Stimulated activated CD4-positive, alpha-beta T cell treated with anti-CD3 and anti-CD28 coated beads, Interleukin-15, amount 100 ng/mL, for 48 hours (primary cell): ENCODE data around the gene APMAP.
"Not testable (repeated sequence)": the region's sequence is repeated elsewhere in the genome, so short reads cannot be mapped to it uniquely, and the experiment has no call there.

Experiments used
- DNase-seq, 2 donors: peaks; one replicate each; pipeline ENCODE4 v3.0.0-alpha.2; 2020; ENCODE audit warnings: low read depth in 2 of 2

APMAP gene

DNA sequence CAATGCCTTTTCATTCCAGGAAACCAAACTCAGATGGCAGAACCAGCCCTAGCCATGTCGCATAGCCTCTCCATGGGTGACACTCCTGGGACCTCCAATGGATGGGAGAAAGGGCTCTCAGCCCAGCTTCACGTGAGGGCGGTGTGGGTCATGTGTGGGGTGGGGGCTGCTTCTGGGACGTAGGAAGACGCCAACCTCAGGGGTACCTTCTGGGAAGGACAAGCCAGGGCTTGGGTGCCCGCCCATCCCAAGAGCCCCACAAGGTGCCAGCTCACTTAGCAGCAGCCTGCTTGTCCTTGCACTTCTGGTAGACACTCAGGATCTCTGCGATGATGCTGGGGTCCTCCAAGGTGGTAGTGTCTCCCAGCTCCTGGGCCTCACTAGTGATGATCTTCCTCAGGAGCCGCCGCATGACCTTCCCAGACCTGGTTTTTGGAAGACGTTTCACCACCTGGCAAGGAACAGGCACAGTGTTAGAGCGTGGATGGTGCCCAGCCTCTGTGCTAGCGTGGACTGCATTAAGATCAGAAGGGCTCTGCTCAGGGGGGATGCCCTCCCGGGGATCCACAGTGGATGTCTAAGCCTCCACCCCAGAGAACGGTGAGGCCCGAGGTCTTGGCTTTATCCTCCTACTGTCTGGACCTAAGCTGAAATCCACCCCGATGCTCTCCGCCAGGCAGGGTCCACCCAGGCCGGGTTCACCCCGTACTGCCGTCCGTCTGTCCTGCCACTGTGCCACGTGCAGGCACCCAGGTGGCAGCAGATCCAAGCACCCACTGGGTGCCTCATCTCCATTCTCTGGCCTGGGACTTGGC, 15.1 kb upstream of the APMAP start:
- DNase-seq: no peak

DNA sequence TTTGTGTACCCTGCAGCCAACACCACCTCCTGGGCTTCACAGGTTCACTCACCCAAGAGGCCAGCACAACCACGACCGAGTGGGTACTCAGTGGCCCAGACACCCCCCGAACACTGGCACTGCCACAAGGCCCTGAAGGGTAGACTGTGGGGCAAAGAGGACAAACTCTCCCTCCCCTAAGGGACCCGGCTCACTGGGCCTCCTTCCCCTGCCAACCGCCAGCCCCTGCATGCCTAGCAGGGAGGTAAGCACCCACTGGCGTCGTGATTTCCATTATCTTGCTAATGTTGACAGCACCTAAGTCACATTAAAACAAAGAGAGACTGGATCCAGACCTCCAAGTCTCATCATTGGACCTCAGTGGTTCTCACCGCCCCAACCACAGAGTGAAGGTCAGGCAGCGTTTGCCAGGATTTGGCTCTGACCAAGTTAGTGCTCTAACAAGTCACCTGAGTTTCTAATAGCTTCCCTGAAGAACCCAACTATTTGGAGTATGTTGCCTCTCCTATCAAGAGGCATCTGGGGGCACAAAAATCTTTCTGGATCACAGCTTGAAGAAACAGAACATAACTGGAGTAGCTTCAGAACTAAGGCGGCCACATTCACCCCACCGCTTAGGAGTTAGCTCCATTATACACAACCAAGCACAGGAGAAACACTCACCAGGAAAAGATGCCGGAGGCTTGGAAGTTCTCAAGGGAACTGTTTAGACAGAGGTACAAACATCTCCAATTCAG, 14.0 kb upstream of the APMAP start:
- DNase-seq: no peak

DNA sequence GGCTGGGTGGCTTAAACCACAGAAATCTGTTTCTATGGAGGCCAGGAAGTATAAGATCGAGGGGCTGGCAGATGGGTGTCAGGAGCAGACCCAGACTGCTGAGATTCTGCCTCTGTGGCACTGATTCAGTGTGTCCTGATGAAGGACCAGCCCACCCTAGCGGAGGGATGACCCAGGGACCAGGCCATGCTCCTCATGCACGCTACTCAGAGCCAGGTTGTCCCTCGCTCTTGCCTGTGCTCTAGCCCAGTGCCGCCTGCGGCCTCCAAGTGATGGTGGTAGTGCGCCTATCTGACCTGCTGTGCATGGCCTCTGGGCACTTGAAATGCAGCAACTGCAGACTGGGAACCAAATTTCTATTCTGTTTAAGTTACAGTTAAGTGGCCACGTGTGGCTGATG, 13.1 kb upstream of the APMAP start:
- DNase-seq: no peak

DNA sequence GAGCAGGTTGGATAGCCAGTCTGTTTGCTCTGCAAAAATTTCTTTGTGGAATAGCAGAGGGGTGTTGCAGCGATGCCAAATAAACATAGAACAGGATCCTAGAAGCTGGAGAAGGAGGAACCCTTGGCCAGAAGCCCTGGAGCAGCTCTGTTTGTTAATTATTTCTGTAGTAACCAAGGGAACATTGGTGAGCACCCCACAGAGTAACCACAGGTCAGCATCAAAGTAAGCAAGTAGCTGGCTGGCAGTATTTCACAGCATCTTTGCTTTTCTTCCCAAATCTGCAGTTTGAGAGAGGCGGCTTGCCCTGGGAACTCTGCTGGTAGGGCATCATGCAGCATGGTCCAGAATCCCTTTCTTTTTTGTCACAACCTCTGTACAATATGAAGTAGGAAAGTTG, 12.7 kb upstream of the APMAP start:
- no peak for DNase-seq

DNA sequence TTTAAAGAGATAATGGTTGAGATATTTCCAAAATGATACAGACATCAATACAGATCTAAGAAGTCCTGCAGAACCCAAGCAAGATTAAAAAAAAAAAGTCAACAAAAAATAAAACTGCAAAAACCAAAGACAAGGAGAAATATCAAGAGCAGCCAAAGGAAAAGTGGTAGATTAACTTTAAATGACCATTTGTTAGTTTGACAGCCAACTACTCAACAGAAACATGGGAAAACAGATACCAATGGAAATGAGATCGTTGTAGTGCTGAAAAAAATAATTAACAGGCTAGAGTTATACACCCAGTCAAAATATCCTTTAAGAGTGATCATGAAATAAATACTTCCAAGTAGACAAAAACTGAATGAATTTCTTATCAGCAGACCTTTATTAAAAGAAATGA, 10.5 kb upstream of the APMAP start:
- no peak for DNase-seq

DNA sequence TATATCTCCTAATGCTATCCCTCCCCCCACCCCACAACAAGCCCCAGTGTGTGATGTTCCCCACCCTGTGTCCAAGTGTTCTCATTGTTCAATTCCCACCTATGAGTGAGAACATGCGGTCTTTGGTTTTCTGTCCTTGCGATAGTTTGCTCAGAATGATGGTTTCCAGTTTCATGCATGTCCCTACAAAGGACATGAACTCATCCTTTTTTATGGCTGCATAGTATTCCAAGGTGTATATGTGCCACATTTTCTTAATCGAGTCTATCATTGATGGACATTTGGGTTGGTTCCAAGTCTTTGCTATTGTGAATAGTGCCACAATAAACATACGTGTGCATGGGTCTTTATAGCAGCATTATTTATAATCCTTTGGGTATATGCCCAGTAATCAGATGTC, 8.8 kb upstream of the APMAP start:
- DNase-seq: not testable (repeated sequence)

DNA sequence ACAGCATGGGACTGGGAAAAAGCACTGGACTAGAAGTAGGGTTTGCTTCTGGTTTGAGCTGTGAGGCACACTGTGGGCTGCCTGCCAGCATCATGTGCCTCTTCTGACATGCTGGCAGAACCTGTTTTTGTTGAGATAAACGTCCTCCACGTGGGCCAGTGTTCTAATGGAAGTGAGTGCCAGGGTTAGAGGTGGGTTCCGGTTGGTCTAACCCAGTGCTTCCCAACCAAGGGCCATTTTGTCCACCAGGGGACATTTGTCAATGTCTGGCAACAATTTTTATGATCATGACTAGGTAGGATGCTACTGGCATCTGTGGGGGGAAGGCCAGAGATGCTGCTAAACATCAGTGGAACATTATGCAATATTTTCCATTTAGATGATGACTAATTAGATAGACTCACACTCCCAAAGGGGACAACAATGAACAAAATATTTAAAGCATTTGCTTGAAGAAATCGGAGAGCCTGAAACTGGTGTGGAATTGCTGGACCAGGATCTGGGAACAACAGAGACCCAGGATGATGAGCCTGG, 7.8 kb upstream of the APMAP start:
- no peak for DNase-seq

DNA sequence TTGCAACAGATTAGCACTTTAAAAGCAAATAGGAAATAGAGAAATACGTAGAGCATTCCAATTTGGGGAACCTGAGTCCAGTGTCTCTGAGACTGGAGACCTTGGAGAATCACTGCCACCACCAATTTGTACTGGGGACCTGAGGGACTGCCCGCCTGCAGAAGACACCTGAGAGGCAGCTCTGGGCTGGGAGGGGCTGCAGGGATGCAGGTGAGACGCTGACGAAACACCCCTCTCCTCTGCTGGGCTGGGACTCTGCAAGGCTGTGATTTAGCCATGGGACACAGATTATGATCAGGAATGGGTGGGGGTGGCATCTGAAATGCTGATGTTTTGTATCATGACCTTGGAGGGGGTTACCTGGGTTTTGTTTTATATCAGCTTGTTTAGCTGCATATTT, 7.0 kb upstream of the APMAP start:
- no peak for DNase-seq

DNA sequence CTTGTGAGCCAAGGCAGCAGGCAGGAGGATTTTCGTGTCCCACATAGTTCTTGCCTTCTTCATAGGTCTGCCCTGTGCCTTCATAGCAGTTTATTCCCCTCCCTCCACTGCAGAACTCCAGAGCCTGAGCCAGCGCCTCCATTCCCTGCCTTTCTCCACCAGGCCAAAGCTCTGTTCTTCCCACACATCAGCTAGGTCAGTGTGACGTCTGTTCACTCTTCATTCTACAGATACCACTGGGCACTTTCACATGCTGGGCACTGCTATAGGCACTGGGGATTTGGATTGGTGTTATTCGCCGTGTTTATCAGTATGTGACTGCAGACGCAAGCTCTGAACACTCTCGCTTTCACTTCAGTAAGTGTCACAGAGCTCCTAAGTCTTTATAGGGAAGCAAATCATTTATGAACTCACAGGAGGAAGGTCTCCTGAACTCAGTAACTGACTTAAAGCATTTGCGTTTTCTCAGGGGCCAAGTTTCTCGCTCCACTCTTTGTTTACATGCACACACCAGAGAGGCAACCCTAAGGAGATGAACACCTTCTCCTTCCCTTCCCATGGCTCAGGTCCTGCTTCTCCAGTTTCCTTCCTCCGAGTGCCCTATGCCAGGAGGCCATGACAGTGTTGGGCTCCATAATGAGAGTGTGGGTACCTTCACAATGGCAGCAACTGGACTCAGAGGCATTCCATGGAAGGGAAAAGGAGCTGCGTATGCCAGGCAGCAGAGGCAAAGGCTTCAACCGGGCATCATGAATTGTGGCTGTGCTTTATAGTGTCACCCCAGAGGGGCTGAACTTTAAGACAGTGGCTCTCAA, 6.3 kb upstream of the APMAP start:
- no peak for DNase-seq

DNA sequence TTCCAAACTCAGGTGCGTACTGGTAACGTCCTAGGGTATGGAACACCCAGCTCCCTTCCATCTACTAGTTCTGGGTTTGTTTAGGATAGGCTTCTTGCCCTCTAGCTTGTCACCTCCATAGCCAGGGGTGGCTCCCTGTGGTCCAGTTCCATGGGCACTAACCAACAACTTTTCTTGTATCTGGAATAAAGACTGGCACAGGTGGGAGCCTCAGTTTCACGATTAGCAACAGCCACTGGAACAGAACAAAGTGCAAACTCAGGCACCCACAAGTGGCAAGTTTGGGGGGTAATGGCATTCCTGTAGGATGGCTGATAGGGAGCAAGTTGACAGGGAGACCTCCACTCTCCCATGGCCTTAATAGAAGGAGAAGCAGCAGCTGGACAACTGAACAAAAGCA, 5.6 kb upstream of the APMAP start:
- no peak for DNase-seq

DNA sequence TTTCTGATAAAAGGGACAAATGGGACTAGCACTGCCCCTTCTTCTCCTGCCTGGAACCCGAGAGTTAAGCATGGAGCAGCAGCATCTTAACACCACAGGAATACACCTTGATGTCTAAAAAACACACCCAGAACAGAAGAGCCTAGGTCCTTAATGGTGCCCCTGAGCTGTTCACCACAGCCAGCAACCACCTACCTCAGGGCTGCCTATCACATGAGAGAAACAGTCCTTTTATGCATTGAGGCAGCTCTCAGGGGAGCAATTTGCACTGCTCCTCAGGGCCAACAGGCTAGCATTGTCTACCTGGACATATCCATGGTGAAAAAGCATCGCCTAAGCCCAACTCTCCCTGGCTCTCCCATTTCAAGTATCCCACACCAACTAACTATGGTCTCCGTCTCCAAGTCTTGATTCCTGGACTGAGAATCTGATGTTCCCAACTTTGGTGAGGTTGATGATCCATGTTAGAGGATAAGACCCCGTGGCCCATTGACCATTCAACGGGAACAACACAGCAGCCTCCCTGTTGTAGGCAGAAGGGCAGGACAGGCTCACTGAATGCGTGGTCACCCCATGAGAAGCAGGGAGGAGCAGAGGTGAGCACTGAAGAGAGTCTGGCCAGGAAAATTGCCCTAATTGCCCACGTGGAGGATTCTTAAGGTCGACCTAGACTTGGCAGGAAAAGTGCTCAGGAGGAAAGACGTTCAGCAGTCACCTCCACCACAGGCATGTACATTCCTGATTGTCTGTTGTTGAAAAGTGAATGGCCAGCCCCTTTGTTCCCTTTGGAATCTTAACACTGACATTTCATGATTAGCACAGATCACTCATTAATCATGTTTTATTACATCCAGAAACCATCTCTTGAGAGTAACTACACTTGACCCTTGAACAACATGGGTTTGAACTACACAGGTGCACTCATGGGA, 4.2 kb upstream of the APMAP start:
- no peak for DNase-seq

DNA sequence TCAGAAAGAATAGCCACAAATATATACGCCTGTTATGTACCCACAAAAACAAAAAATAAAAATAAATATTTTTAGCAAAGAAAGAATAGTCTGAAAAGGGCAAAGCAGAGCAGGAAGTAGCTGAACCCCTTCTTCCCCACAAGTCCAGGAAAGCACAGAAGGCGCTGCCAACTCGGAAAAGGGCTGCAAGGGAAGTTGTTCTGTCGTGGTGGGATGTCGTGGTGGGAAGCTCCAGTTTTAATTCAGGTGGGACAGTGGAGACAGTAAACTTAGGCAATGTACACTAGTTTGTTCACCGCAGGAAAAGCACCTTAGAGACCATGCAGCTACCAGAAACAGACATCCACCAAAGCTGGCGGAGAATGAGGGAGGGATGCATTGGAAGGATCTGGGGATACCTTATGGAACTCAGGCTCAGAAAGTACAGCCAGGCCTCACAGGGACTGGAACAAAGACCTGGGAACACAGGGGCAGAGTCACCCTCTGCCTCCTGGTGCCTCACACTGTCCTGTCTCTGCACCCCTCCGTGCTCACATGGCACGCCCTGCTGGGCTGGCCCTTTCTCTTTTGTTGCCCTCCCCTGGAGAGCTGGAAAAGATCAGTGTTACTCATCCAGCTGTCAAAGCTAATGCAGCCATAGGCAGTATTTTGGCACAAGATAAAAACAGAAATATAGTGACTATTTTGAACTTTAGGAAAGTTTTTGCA, 3.3 kb upstream of the APMAP start:
- no peak for DNase-seq

DNA sequence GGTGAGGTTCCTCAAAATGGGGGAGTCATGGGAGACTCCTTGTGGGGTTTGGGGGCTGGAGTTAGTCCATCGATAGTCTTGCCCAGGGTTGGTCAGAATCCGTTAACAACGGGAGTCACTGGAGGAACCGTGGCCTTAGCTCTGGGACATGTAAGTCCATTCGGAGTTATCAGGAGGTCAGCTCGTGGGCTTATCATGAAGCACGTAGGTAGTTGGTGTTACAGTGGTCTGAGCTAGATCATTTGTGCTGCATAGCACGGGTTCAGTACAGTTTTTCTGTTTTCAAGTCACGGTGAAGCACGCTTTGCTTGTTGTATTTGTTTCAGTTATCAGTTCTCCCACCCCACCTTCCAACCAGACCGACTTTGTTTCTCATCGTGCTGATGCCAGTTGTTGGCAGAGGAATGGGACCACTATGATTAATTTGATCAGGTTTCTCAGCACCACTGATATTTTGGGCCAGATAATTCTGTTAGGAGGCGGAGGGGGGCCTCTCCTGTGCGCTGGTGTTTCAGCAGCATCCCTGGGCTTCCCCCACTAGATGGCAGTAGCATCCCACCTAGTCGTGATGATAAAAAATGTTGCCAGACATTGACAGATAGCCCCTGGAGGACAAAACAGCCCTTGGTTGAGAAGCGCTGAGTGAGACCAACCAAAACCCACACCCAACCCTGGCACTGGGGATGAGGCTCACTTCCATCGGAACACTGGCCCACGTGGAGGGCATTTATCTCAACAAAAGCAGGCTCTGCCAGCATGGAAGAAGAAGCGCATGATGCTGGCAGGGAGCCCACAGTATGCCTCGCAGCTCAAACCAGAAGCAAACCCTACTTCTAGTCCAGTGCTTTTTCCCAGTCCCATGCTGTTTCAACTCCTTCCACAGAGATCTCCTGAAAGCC, 2.2 kb upstream of the APMAP start:
- DNase-seq: peak; percentile 59 to 74

DNA sequence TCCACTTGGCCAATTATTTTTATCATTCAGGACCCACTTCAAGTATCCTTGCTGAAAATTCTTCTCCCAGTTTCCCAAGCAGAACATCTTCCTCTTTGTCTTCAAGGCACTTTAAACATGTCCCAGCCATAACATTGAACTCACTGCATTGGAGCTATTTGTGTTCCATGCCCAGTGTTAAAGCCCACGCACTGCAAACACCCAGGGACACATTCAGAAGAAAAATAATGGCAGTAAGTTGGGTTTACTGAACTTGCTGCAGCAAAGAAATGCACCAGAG, 1.6 kb upstream of the APMAP start:
- DNase-seq: no peak

DNA sequence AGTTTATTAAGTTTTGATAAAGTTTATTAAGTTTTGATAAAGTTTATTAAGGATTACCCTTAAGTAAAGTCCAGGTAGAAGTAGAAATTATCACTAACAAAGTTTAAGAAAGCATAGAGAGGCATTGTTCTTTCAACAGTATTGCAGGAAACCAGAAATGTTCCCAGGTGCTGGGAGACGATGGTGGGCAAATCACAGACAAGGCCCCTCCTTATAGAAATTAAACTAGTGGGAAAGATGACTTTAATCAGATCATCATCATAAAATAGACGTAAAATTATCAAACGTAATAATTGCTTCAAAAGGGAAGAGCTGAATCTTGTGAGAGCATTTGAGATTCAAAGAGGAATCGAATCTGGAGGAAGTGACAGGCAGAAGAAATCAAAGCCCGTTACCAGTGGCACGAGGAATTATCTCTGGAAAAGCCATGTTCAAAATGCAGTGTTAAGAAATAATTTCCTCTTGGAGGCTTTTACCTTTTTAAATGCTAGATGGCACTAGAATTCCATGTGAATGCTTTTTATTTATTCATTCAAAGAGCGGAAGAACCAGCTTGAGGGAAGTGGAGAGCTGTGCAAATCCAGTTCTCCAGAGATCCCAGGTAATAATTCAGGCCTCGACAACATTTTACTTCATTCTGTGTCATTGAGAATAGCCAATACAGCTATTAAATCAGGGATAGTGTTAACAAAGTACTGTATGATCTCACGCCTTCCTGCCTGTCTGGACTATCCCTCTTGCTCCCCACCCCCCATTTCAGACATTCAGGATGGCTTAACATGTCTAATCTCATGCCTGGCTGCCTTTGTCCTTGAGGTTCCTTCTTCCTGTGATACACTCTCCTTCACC, 1.0 kb upstream of the APMAP start:
- no peak for DNase-seq

DNA sequence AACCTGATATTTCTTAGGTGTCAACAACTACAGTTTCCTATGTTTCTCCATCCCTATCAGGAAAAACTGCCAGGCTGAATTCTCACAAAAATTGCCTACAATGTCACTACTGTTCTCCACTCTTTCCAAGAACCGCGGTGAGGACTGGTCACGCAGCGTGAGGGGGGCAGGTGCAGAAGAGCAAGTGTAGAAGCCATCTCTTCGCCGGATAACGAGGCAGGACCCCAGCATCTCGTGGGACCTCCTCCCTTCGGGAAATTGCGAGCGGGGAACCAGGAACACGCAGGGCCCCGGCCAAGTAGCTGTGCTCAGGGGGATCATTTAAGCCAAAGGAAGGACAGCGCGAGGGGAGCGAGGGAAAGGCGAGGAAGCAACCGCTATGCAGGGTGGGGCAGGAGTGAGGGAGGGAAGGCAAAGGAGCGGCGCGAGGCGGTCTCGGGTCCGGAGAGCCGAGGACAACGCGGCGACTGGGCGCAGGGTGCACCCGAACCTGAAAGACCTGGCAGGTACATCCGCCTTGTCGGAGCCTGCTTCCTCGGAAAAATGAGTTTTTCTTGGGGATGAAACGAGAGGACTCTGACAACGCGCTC, 559 bp downstream of the APMAP start:
- no peak for DNase-seq

DNA sequence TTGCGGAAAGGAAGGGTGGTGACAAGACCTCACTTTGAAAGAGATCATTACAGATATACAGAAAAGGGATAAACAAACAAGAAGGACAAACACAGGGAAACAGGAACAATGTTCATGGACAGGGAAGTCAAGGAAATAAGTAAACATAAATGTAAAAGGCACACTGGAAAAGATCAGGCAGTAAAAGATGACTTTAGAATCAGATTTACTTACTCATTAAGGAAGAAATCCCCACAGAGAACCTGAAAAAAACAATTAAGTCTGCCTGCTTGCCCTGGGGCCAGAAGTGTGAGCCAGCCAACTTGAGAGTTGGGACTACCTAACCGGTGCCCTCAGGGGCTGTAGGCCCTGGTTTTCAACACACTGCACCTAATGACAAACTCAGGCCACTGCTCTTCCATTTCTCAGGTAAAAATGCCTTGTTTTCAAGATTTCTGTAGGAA, 1.7 kb downstream of the APMAP start:
- DNase-seq: no peak

DNA sequence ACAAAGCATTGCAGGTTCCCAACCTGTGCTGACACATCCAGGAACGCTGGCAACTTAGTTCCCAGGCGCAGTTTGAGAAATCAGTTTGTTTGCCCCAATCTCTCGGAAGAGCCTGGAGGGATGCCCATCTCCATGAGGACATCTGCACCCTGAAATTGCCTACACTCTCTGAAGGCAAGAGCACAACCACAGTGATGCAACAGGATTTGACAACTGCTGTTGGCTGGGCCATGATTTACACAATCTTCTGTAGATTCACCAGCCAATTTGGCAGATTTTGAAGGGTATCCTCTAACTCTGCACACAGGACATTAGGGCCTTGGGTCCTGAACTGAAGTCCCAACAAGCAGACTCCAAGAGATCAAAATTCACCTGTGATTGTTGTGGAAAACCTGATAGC, 3.4 kb downstream of the APMAP start:
- no peak for DNase-seq
